Common myeloid progenitor, CD34-positive (primary cell): ENCODE results near the gene C3orf18.

Experiments
- CTCF ChIA-PET: fragments of 350-600 bp; sonication (Branson Sonifier 250); formaldehyde crosslinking; loops from one replicate; lab custom pipeline; 2021; ENCODE audit warnings: antibody characterized with exemption; lab: Charles Lee
- POLR2A ChIA-PET: fragments of 350-600 bp; sonication (Branson Sonifier 250); formaldehyde crosslinking; loops from one replicate; lab custom pipeline; 2021; ENCODE audit warnings: antibody characterized with exemption; lab: Charles Lee
- DNase-seq, 3 donors: peaks; one replicate each; pipeline versions ENCODE4 v3.0.0 to v3.0.0-alpha.2; 2013
- H3K27ac ChIP-seq, 2 experiments: 1 replicate in 1 of 2; 2 replicates in 1 of 2; pipeline ENCODE4 v1.7.0; 2013; ENCODE audit warnings: inconsistent platforms in 2 of 2, low read length in 2 of 2, mild to moderate bottlenecking in 2 of 2, low read depth in 1 of 2, moderate library complexity in 1 of 2; ENCODE audit not compliant: severe bottlenecking in 2 of 2, insufficient read depth in 1 of 2, poor library complexity in 1 of 2
- H3K27me3 ChIP-seq, 5 experiments: replicated peaks in 2 of 5; 1 replicate in 3 of 5; 2 replicates in 2 of 5; pipeline versions ENCODE4 v1.6.1 to v1.7.0; 2013; ENCODE audit warnings: low read length in 4 of 5, mild to moderate bottlenecking in 2 of 5, moderate library complexity in 2 of 5, inconsistent platforms in 1 of 5; ENCODE audit not compliant: insufficient read depth in 5 of 5, control insufficient read depth in 4 of 5
- H3K36me3 ChIP-seq, 4 experiments: 1 replicate in 2 of 4; 2 replicates in 2 of 4; pipeline versions ENCODE4 v1.6.1 to v1.7.0; 2013; ENCODE audit warnings: low read length in 3 of 4, control low read depth in 1 of 4, mild to moderate bottlenecking in 1 of 4; ENCODE audit not compliant: control insufficient read depth in 4 of 4, insufficient read depth in 4 of 4
- H3K4me1 ChIP-seq, 4 experiments: 1 replicate in 3 of 4; 2 replicates in 1 of 4; pipeline versions ENCODE4 v1.6.1 to v1.7.1; 2013; ENCODE audit warnings: low read length in 3 of 4, mild to moderate bottlenecking in 3 of 4, control low read depth in 1 of 4, inconsistent platforms in 1 of 4, moderate library complexity in 1 of 4; ENCODE audit not compliant: control insufficient read depth in 4 of 4, insufficient read depth in 4 of 4; ENCODE audit errors: control extremely low read depth in 1 of 4
- H3K4me3 ChIP-seq, 7 experiments: 1 replicate in 4 of 7; 2 replicates in 3 of 7; pipeline versions ENCODE4 v1.5.1 to v1.7.0; 2013; ENCODE audit warnings: mild to moderate bottlenecking in 7 of 7, low read length in 6 of 7, moderate library complexity in 6 of 7, inconsistent platforms in 2 of 7, low read depth in 2 of 7, control low read depth in 1 of 7; ENCODE audit not compliant: insufficient read depth in 4 of 7, control insufficient read depth in 1 of 7; ENCODE audit errors: extremely low read depth in 1 of 7
- H3K9me3 ChIP-seq, 5 experiments: 1 replicate in 4 of 5; 2 replicates in 1 of 5; pipeline versions ENCODE4 v1.6.1 to v1.7.1; 2013; ENCODE audit warnings: low read length in 4 of 5, mild to moderate bottlenecking in 2 of 5, inconsistent platforms in 1 of 5, low read depth in 1 of 5, moderate library complexity in 1 of 5; ENCODE audit not compliant: control insufficient read depth in 4 of 5, insufficient read depth in 2 of 5; ENCODE audit errors: control extremely low read depth in 1 of 5
- WGBS: methylation state at CpG from one replicate; pipeline ENCODE4 v1.1.5; 2013; ENCODE audit not compliant: insufficient coverage; 5-methylcytosine and 5-hydroxymethylcytosine counted together

The C3orf18 gene

DNA sequence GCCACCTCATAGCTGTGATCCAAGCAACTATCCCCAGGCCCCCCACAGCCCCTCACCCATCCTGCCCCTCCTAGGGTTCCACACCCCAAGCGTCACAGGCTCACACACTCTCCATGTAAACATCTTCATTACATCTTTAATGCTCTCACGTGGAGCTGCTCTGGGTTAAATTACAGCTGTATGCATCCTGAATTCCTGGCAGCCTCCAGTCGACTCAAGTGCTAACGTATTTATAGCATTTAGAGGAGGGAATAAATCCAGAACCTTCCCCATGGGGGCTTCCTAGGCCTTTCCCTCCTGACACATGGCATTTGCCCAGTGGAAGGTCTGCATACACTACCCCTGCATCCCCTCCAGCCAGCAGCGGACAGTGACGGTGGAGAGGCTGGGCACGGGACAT, 9.6 kb downstream of the C3orf18 start:
- no peaks in the 10 kb centered on the region for H3K4me1 ChIP-seq
- no peaks in the 10 kb centered on the region for H3K9me3 ChIP-seq
- no peak overlapping the region for H3K4me3 ChIP-seq
- no peaks in the 10 kb centered on the region for H3K36me3 ChIP-seq
- 100% methylated on average over 6 of the region's 7 CpGs for WGBS
- POLR2A ChIA-PET, result no interaction called here
- DNase-seq, result no peak
- CTCF ChIA-PET, result interaction anchor here (1.1 to 5.2 kb wide), 3 partner anchors 13 to 122 kb away, joined by 3 to 20 read pairs (median 3); no protein-coding TSS in a partner anchor
- H3K27me3 ChIP-seq, result no peaks in the 10 kb centered on the region
- no peak overlapping the region for H3K27ac ChIP-seq

DNA sequence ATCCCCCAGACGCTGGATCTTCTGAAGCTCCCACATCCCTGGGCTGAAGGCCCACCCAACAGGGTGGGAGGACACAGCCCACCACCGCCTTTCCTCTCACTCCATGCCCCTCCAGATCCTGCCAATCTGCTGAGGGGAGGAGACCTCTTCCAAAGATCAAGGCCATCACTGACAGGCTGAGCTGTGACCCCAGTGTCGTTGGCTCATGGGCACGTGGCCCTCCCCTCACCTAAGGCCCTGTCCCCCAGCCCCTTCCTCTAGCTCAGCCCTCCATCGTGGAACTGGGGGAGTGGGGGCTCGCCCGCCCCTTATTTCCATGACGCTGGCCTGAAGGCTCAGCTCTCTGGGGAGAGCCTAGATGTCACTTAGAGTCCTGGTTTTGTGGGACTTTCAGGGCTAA, 10.4 kb downstream of the C3orf18 start:
- CTCF ChIA-PET, result interaction anchor here (1.0 to 5.2 kb wide), 4 partner anchors 14 to 121 kb away, joined by 3 to 20 read pairs (median 4); no protein-coding TSS in a partner anchor
- no peak overlapping the region for H3K4me3 ChIP-seq
- no peaks in the 10 kb centered on the region for H3K27me3 ChIP-seq
- no peak overlapping the region for H3K27ac ChIP-seq
- 78% methylated on average over 7 of the region's 8 CpGs for WGBS
- no peaks in the 10 kb centered on the region for H3K4me1 ChIP-seq
- POLR2A ChIA-PET, result interaction anchor here (0.7 kb wide), 1 partner anchor 131 kb away, joined by 3 read pairs; no protein-coding TSS in a partner anchor
- no peaks in the 10 kb centered on the region for H3K36me3 ChIP-seq
- DNase-seq, result no peak
- no peaks in the 10 kb centered on the region for H3K9me3 ChIP-seq

DNA sequence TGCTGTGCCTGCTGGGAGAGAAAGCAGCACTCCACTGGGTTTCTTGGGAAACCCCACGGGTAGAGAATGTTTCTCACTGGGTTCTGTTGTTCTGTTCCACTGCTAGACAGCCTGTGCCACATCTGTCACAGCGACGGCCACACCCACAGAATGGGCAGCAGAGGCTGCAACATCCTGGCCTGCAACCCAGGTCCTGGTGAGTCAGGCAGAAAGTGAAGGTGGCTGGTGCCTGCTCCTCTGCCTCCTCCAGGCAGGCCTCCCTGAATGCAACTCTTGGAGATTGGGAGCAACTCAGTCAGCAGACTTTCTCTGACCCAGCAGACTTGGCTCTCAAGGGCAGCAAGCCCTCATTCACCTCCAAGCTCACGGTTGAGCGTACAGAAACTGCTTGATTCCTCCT, 13.0 kb downstream of the C3orf18 start:
- no peak for DNase-seq
- H3K9me3 ChIP-seq, result no peaks in the 10 kb centered on the region
- ChIA-PET CTCF (interaction anchor here (1.3 to 1.9 kb wide), 5 partner anchors 12 to 59 kb away, joined by 4 to 9 read pairs (median 4); partner anchors contain the start of gene CISH), POLR2A (no interaction called here)
- H3K27me3 ChIP-seq, result no peaks in the 10 kb centered on the region
- no peak overlapping the region for H3K27ac ChIP-seq
- H3K4me1 ChIP-seq, result peaks cover 0 to 6% (median 1%) of the 10 kb centered on the region in 4 experiments
- 89% methylated on average over 3 of the region's 5 CpGs for WGBS
- H3K36me3 ChIP-seq, result no peaks in the 10 kb centered on the region
- H3K4me3 ChIP-seq, result no peak overlapping the region

DNA sequence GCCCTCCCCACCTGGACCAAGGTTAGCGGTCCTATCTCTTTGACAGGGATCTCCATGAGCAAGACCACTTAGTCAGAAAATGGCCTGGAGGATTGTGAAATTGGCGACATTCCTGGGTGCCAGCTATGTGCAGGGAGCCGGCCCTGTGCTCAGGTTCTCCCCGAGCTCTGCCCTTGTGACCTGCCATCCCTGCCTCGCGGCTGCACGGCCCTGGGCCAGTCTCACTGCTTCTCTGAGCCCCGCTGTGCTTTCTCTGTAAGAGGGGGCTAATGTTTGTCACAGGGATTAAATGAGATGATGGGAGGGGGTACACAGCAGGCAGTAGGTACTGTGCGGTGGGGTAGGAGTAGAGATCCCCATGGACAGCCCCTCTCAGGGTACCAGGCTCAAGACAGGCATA, 14.9 kb downstream of the C3orf18 start:
- Histone ChIP-seq H3K36me3 (no peaks in the 10 kb centered on the region), H3K4me1 (peaks cover 0 to 6% (median 1%) of the 10 kb centered on the region in 4 experiments), H3K27ac (no peak overlapping the region), H3K4me3 (no peak overlapping the region), H3K9me3 (no peaks in the 10 kb centered on the region), H3K27me3 (no peaks in the 10 kb centered on the region)
- ChIA-PET POLR2A (no interaction called here), CTCF (interaction anchor here (0.9 to 18.5 kb wide), 6 partner anchors 10 to 120 kb away, joined by 3 to 257 read pairs (median 12); partner anchors contain the start of gene CISH)
- DNase-seq, result no peak
- WGBS, result 95% methylated on average over 9 of the region's 9 CpGs

DNA sequence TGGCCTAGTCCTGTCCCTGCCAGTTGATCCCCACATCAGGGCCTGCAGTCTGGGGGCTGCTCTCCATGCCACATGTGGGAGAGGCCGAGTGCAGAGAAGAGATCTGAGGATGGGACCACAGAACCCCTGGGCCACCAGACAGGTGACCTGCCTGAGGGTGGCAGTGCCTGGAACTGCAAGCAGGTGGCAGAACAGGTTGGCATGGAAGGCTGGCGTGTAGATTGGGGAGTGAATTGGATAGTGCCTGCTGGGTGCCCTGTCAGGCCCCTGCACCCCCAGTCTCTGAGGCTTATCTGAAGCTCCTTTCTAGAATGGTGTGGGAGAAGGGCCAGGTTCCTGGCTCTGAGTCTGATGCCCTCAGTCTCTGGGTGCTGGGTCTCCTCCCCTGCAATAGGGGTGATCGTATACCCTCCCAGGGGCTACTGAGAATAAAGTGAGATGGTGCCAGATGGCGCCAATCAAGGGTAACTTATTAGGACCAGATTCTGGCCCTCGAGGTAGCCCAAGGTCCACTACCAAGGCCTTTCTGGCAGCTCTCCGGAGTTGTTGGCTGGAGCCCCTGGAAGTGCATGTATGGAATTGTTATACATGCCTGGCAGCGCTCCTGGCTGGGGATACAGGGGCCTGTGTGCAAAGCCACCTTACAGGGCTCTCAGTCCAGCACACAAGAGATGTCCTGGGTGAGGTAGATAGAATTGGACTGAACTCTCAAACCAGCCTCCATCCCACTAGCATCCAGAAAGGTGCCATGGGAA, 15.7 kb downstream of the C3orf18 start:
- Histone ChIP-seq H3K27me3 (no peaks in the 10 kb centered on the region), H3K9me3 (no peaks in the 10 kb centered on the region), H3K4me1 (peaks cover 0 to 6% (median 1%) of the 10 kb centered on the region in 4 experiments), H3K4me3 (no peak overlapping the region), H3K27ac (no peak overlapping the region), H3K36me3 (no peaks in the 10 kb centered on the region)
- ChIA-PET POLR2A (no interaction called here), CTCF (interaction anchor here (0.8 to 18.5 kb wide), 16 partner anchors 9 to 214 kb away, joined by 3 to 257 read pairs (median 4); partner anchors contain the start of gene CISH)
- WGBS, result 100% methylated on average over 5 of the region's 7 CpGs
- DNase-seq, result peak in 1 of 3 donors; percentile 9

DNA sequence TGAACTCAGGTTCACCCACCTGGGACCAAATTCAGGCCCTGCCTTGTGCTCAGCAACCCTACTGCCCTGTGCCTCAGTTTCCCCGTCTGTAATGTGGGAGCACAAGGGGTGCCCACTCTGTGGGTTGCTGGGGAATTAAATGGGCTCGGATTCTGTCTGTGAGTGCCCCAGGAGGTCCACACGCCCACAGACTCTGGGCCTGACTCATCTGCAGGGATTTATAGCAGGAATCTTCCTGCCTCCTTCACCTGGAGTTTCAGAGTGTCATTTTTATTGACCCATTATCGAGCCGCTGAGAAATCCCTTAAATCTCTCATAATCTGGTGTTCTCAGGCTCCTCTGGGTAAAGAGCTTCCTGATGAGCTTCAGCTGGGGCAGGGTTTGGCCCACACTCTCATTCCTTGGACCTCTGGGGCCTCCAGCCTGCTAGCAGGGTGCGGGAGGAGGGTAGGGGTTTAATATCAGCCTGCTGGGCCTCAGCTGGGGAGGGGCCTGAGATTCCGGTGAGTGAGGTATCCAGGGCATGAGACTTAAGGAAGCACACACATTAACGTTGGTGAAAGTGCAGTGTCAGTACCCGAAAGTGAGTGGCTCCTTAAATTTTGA, 16.4 kb downstream of the C3orf18 start:
- Histone ChIP-seq H3K27me3 (no peaks in the 10 kb centered on the region), H3K9me3 (no peaks in the 10 kb centered on the region), H3K4me1 (peaks cover 0 to 6% (median 1%) of the 10 kb centered on the region in 4 experiments), H3K4me3 (no peak overlapping the region), H3K27ac (no peak overlapping the region), H3K36me3 (no peaks in the 10 kb centered on the region)
- ChIA-PET POLR2A (no interaction called here), CTCF (interaction anchor here (0.8 to 18.5 kb wide), 15 partner anchors 9 to 213 kb away, joined by 3 to 257 read pairs (median 5); partner anchors contain the start of gene CISH)
- DNase-seq, result peak in 2 of 3 donors; percentile 26 to 27
- 60% methylated on average over 9 of the region's 9 CpGs for WGBS
